ENCODE measurements around the gene FAM163A. TPM values are rescaled to one million over a fixed set of nuclear protein-coding genes. Genes with fewer than 3 reads are reported as not detected.

Gene FAM163A
- total and polyA plus RNA-seq, 8 donors = 0.06 to 0.28 (median 0.15) TPM; not detected in 3

- intact Hi-C loops (cut with DNase I) = no loop called here
- DNase-seq = no peak
Measured at GRCh38 chr1:179825206-179825605, 82.1 kb downstream of the FAM163A start.

GRCh38 chr1:179825798-179826460 is 82.8 kb downstream of the FAM163A start:
- no peak for TF ChIP-seq CTCF (IDR thresholded peaks at IDR 0.05)
- ATAC-seq = no peak
- no peak for FAIRE-seq
- no peaks in the 10 kb centered on the region for H3K36me3 ChIP-seq
- no peaks in the 10 kb centered on the region for H3K27me3 ChIP-seq
- 77 to 80% methylated on average over 13 of the region's 13 CpGs for WGBS, 2 donors
- no peaks in the 10 kb centered on the region for H3K4me1 ChIP-seq
- H3K9me3 ChIP-seq = no peaks in the 10 kb centered on the region
- H3K27ac ChIP-seq = no peak overlapping the region
- intact Hi-C loops (cut with DNase I) = no loop called here
- H3K4me3 ChIP-seq = no peak overlapping the region
- DNase-seq = no peak

More at GRCh38 chr1:179825206-179825605, 82.1 kb downstream of the FAM163A start:
- no peak for ATAC-seq
- Histone ChIP-seq H3K4me3 (no peak overlapping the region), H3K9me3 (no peaks in the 10 kb centered on the region), H3K27ac (no peak overlapping the region), H3K4me1 (no peaks in the 10 kb centered on the region), H3K27me3 (no peaks in the 10 kb centered on the region), H3K36me3 (no peaks in the 10 kb centered on the region)
- FAIRE-seq = no peak
- 79 to 81% methylated on average over 8 of the region's 8 CpGs for WGBS, 2 donors
- no peak for TF ChIP-seq CTCF (IDR thresholded peaks at IDR 0.05)

GRCh38 chr1:179826626-179827280 is 83.7 kb downstream of the FAM163A start:
- ATAC-seq (no peak), FAIRE-seq (no peak), DNase-seq (no peak)
- Histone ChIP-seq H3K4me1 (no peaks in the 10 kb centered on the region), H3K36me3 (no peaks in the 10 kb centered on the region), H3K27me3 (no peaks in the 10 kb centered on the region), H3K27ac (no peak overlapping the region), H3K9me3 (no peaks in the 10 kb centered on the region), H3K4me3 (no peak overlapping the region)
- intact Hi-C loops (cut with DNase I) = no loop called here
- TF ChIP-seq CTCF (IDR thresholded peaks at IDR 0.05) = no peak
- WGBS, 2 donors = 71 to 75% methylated on average over 7 of the region's 7 CpGs

- intact Hi-C loops (cut with DNase I) = no loop called here
- FAIRE-seq (no peak), ATAC-seq (no peak), DNase-seq (no peak)
- H3K9me3 ChIP-seq = no peaks in the 10 kb centered on the region
- no peaks in the 10 kb centered on the region for H3K4me1 ChIP-seq
- no peaks in the 10 kb centered on the region for H3K27me3 ChIP-seq
- no peak overlapping the region for H3K27ac ChIP-seq
- WGBS, 2 donors = 80 to 84% methylated on average over 9 of the region's 9 CpGs
- TF ChIP-seq CTCF (IDR thresholded peaks at IDR 0.05) = no peak
- no peak overlapping the region for H3K4me3 ChIP-seq
- no peaks in the 10 kb centered on the region for H3K36me3 ChIP-seq
Measured at GRCh38 chr1:179828554-179829110, 85.5 kb downstream of the FAM163A start.

- no peaks in the 10 kb centered on the region for H3K27me3 ChIP-seq
- intact Hi-C loops (cut with DNase I) = no loop called here
- H3K36me3 ChIP-seq = no peaks in the 10 kb centered on the region
- DNase-seq = no peak
- ATAC-seq = no peak
- 50 to 66% methylated on average over 3 of the region's 3 CpGs for WGBS, 2 donors
- no peak for FAIRE-seq
- no peaks in the 10 kb centered on the region for H3K9me3 ChIP-seq
- TF ChIP-seq CTCF (IDR thresholded peaks at IDR 0.05) = no peak
- no peaks in the 10 kb centered on the region for H3K4me1 ChIP-seq
- no peak overlapping the region for H3K4me3 ChIP-seq
- no peak overlapping the region for H3K27ac ChIP-seq
Measured at GRCh38 chr1:179831225-179831624, 88.1 kb downstream of the FAM163A start.

Data from pancreas (tissue), 10 donors.